Bronchial epithelial cell (primary cell): ENCODE results near the gene CACNA1H. TPM values are rescaled to one million over a fixed set of nuclear protein-coding genes. Genes with fewer than 3 reads are reported as not detected.

Experiments used
- DNase-seq: peaks from one replicate; pipeline ENCODE4 v3.0.0-alpha.2; 2010; ENCODE audit warnings: low read depth
- FAIRE-seq: peaks from 2 replicates; lab custom pipeline; 2011; peaks lifted over from hg19 to GRCh38; lab: Jason Lieb, UNC
- H3K27me3 ChIP-seq: 2 replicates; pipeline ENCODE4 v1.5.1; 2011; ENCODE audit warnings: low read length; ENCODE audit not compliant: control insufficient read depth, insufficient read depth
- H3K36me3 ChIP-seq: 2 replicates; pipeline ENCODE4 v1.5.1; 2011; ENCODE audit warnings: low read length; ENCODE audit not compliant: control insufficient read depth, insufficient read depth
- H3K4me3 ChIP-seq: 2 replicates; pipeline ENCODE4 v1.5.1; 2011; ENCODE audit warnings: mild to moderate bottlenecking, low read depth, low read length, control low read depth
- total RNA-seq: library from RNA; depleted of rRNA; stranded (reverse); fragments of >200 nt; gene quantifications from 2 replicates; pipeline ENCODE4 v1.2.1, GENCODE V29; 2014
- TF ChIP-seq, protein P1 (sequence below): IDR thresholded peaks from 2 replicates; pipeline ENCODE4 v1.5.1; 2011; ENCODE audit warnings: mild to moderate bottlenecking, moderate library complexity, low read length, control low read depth, inconsistent platforms; ENCODE audit not compliant: insufficient read depth, severe bottlenecking

Gene CACNA1H
- total RNA-seq, 1 donor from 2014 or later = not detected

- no peak overlapping the region for H3K4me3 ChIP-seq
- FAIRE-seq (no peak), DNase-seq (no peak)
- H3K36me3 ChIP-seq = no peaks in the 10 kb centered on the region
- TF ChIP-seq, protein P1, sequence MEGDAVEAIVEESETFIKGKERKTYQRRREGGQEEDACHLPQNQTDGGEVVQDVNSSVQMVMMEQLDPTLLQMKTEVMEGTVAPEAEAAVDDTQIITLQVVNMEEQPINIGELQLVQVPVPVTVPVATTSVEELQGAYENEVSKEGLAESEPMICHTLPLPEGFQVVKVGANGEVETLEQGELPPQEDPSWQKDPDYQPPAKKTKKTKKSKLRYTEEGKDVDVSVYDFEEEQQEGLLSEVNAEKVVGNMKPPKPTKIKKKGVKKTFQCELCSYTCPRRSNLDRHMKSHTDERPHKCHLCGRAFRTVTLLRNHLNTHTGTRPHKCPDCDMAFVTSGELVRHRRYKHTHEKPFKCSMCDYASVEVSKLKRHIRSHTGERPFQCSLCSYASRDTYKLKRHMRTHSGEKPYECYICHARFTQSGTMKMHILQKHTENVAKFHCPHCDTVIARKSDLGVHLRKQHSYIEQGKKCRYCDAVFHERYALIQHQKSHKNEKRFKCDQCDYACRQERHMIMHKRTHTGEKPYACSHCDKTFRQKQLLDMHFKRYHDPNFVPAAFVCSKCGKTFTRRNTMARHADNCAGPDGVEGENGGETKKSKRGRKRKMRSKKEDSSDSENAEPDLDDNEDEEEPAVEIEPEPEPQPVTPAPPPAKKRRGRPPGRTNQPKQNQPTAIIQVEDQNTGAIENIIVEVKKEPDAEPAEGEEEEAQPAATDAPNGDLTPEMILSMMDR = no peak
- no peaks in the 10 kb centered on the region for H3K27me3 ChIP-seq
Observed at GRCh38 chr16:1137604-1138003, 15.3 kb upstream of the CACNA1H start.

DNA sequence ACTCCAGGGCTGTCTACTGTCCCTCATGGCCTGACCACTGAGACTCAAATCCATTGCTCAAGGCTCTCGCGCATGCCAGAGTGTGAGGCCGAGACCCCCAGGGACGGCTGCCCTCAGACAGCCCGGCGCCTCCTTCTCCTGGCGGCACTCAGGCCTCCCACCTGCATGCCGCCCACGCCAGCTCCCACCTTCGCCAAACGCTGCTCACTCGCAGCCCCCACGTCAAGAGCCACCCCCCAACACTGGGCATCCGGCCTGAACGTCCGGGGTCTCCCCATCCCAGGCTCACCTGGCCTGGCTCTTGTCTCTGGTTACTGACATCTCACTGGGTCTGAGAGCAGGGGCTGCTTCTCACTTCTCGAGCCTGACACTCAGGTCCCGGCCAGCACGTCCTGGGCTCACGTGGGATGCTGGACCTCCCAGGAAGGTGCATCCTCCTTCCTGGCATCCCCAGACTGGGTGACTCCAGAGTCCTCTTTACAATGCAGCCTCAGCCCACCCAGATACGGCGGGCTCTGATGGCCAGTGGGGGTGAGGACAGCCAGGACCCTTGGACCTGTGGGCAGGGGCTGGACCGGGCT lies 12.2 kb upstream of the CACNA1H start:
- DNase-seq (no peak), FAIRE-seq (no peak)
- Histone ChIP-seq H3K27me3 (no peaks in the 10 kb centered on the region), H3K36me3 (no peaks in the 10 kb centered on the region), H3K4me3 (no peak overlapping the region)
- TF ChIP-seq, protein P1 = no peak

GRCh38 chr16:1141191-1141590 lies 11.7 kb upstream of the CACNA1H start:
- no peak for FAIRE-seq
- H3K36me3 ChIP-seq = no peaks in the 10 kb centered on the region
- no peaks in the 10 kb centered on the region for H3K27me3 ChIP-seq
- TF ChIP-seq, protein P1 = no peak
- no peak overlapping the region for H3K4me3 ChIP-seq
- no peak for DNase-seq

GRCh38 chr16:1141716-1142115 lies 11.2 kb upstream of the CACNA1H start:
- no peak overlapping the region for H3K4me3 ChIP-seq
- no peak for FAIRE-seq
- no peaks in the 10 kb centered on the region for H3K27me3 ChIP-seq
- TF ChIP-seq, protein P1 = no peak
- DNase-seq = no peak
- H3K36me3 ChIP-seq = no peaks in the 10 kb centered on the region

DNA sequence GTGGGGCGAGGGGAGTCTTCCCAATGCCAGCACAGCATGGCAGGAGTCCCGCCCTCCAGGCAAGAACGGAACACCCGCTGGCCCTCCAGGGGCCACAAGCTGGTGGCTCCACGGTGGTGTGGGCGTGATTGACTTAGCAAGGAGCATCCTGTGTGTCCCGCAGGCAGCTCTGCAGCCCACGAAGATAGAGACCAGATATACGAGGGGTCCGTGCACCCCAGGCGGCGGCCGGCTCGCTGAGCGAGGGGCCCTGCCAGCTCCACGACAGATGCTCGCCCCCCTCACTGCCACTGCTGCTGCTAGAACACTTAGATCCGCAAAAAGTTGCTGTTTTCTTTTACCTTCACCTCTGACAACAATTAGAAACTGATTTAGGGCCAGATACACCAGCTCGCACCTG lies 10.0 kb upstream of the CACNA1H start:
- Histone ChIP-seq H3K4me3 (no peak overlapping the region), H3K36me3 (no peaks in the 10 kb centered on the region), H3K27me3 (no peaks in the 10 kb centered on the region)
- no peak for FAIRE-seq
- no peak for DNase-seq
- TF ChIP-seq, protein P1 = no peak

DNA sequence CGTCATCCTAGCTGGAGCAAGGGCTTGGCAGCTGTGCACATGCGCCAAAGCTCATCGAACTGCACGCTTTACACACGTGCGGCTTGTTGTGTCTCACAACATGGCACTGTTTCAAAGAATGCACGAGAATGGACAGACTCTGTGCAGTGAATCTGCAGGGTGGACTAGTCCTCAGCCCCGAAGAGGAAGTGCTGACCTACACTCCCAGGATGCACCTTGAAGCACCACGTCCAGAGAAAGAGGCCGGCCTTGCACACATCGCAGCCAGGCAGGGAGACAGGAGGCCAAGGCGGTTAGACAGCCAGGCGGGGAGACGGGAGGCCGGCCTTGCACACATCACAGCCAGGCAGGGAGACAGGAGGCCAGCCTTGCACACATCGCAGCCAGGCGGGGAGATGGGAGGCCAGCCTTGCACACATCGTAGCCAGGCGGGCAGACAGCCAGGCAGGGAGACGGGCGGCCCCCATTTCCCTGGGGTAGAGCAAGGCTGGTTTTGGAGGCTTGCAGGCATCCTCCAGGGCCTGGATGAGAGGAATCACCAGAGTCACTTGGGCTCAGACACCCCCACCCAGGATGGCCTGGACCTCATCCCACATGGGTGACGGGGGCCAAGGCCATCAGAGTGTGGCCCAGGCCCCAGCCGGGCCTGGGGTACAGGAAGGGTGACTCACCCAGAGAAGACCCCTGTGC lies 9.0 kb upstream of the CACNA1H start:
- no peaks in the 10 kb centered on the region for H3K36me3 ChIP-seq
- no peaks in the 10 kb centered on the region for H3K27me3 ChIP-seq
- TF ChIP-seq, protein P1 = no peak
- no peak for DNase-seq
- H3K4me3 ChIP-seq = no peak overlapping the region
- no peak for FAIRE-seq
